ENCODE results near the gene PIGU.

PIGU gene

GRCh38 chr20:34570859-34571306, 106.0 kb downstream of the PIGU start:
- TF ChIP-seq SIN3A (IDR thresholded peaks at IDR 0.05; ENCODE audit: borderline replicate concordance, insufficient read depth, low read length): no peak
- no peak for TF ChIP-seq TAF1 (IDR thresholded peaks at IDR 0.05; ENCODE audit: borderline replicate concordance, insufficient read depth, low read length)
- no peak for TF ChIP-seq FOXP2 (optimal IDR thresholded peaks at IDR 0.05; ENCODE audit: borderline replicate concordance, extremely low read depth, extremely low read length, insufficient read depth)
- TF ChIP-seq POLR2AphosphoS5 (IDR thresholded peaks at IDR 0.05; ENCODE audit: low read depth, low read length): no peak
- TF ChIP-seq, protein P1, sequence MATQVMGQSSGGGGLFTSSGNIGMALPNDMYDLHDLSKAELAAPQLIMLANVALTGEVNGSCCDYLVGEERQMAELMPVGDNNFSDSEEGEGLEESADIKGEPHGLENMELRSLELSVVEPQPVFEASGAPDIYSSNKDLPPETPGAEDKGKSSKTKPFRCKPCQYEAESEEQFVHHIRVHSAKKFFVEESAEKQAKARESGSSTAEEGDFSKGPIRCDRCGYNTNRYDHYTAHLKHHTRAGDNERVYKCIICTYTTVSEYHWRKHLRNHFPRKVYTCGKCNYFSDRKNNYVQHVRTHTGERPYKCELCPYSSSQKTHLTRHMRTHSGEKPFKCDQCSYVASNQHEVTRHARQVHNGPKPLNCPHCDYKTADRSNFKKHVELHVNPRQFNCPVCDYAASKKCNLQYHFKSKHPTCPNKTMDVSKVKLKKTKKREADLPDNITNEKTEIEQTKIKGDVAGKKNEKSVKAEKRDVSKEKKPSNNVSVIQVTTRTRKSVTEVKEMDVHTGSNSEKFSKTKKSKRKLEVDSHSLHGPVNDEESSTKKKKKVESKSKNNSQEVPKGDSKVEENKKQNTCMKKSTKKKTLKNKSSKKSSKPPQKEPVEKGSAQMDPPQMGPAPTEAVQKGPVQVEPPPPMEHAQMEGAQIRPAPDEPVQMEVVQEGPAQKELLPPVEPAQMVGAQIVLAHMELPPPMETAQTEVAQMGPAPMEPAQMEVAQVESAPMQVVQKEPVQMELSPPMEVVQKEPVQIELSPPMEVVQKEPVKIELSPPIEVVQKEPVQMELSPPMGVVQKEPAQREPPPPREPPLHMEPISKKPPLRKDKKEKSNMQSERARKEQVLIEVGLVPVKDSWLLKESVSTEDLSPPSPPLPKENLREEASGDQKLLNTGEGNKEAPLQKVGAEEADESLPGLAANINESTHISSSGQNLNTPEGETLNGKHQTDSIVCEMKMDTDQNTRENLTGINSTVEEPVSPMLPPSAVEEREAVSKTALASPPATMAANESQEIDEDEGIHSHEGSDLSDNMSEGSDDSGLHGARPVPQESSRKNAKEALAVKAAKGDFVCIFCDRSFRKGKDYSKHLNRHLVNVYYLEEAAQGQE (IDR thresholded peaks at IDR 0.05; ENCODE audit: insufficient read depth in 1 of 2, low read depth in 2 of 2, low read length in 2 of 2): no peak

DNA sequence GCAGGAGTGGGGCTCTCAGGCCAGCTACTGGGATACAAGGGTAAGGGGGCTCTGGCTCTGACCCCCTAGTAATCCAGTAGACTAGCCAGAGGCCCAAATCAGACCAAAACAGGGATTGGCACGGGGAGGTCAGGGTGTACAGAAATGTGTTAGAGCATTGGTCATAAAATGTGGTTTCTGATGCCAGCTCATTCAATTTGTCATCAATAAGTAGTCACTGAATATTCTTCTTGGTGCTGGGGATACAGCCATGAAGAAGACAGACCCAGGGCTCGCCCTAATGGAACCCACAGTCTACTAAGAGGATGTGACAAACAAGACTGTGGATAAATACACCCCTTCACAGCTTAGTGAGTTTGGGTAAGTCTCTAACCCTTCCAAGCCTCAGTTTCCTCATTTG, 107.3 kb downstream of the PIGU start:
- TF ChIP-seq SIN3A (IDR thresholded peaks at IDR 0.05; ENCODE audit: borderline replicate concordance, insufficient read depth, low read length) (no peak), TAF1 (IDR thresholded peaks at IDR 0.05; ENCODE audit: borderline replicate concordance, insufficient read depth, low read length) (no peak), FOXP2 (optimal IDR thresholded peaks at IDR 0.05; ENCODE audit: borderline replicate concordance, extremely low read depth, extremely low read length, insufficient read depth) (no peak), POLR2AphosphoS5 (IDR thresholded peaks at IDR 0.05; ENCODE audit: low read depth, low read length) (no peak)
- TF ChIP-seq, protein P1 (IDR thresholded peaks at IDR 0.05; ENCODE audit: insufficient read depth in 1 of 2, low read depth in 2 of 2, low read length in 2 of 2): no peak

GRCh38 chr20:34567892-34568865, 108.7 kb downstream of the PIGU start:
- TF ChIP-seq FOXP2 (optimal IDR thresholded peaks at IDR 0.05; ENCODE audit: borderline replicate concordance, extremely low read depth, extremely low read length, insufficient read depth) (no peak), POLR2AphosphoS5 (IDR thresholded peaks at IDR 0.05; ENCODE audit: low read depth, low read length) (no peak), TAF1 (IDR thresholded peaks at IDR 0.05; ENCODE audit: borderline replicate concordance, insufficient read depth, low read length) (no peak), SIN3A (IDR thresholded peaks at IDR 0.05; ENCODE audit: borderline replicate concordance, insufficient read depth, low read length) (no peak)
- TF ChIP-seq, protein P1 (IDR thresholded peaks at IDR 0.05; ENCODE audit: insufficient read depth in 1 of 2, low read depth in 2 of 2, low read length in 2 of 2): no peak

DNA sequence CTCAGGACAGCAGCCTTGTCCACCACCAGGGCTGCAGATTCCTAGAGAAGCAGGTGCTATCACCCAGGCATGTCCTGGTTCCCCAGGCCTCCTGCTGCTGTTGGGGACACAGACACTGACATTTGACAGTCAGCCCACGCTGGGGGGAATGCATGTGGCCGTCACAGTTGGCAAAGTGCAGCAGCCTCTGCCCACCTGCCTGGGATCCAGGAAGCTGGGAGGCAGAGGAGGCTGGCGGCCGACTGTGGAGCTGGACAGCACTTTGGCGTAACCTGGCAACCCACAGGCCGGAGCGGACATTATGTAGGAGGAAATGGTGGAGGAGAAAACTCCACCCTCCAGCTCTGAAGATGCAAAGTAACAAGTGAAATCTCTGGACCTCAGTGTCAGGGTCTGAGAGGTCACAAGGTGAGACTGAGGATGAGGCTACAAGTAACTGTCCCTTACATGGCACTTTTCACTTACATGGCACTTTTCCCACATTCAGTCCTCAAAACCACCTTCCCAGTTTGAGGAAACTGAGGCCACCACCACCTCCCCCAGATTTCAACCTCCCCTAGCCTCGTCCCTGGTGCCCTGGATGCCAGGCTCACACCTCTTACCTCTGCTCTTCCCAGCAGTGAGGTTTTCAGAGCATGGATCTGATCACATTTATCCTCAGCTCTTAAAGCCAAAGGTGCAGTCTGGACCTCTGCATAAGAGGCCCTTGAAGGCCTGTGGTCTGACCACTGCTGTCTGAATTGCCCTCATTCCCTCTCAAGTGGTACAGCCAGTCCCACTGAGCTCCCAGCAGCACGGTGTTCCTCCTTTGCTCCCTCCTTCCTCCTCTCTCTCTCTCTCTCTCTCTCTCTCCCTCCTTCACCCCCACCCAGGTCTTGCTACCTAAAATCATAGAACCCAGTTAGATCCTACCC, 109.7 kb downstream of the PIGU start:
- TF ChIP-seq POLR2AphosphoS5 (IDR thresholded peaks at IDR 0.05; ENCODE audit: low read depth, low read length) (no peak), SIN3A (IDR thresholded peaks at IDR 0.05; ENCODE audit: borderline replicate concordance, insufficient read depth, low read length) (no peak), FOXP2 (optimal IDR thresholded peaks at IDR 0.05; ENCODE audit: borderline replicate concordance, extremely low read depth, extremely low read length, insufficient read depth) (no peak), TAF1 (IDR thresholded peaks at IDR 0.05; ENCODE audit: borderline replicate concordance, insufficient read depth, low read length) (no peak)
- TF ChIP-seq, protein P1 (IDR thresholded peaks at IDR 0.05; ENCODE audit: insufficient read depth in 1 of 2, low read depth in 2 of 2, low read length in 2 of 2): no peak

Data from PFSK-1 (cell line).